Fibroblast of skin of right biceps (primary cell): ENCODE measurements around the gene SRPK2.
"Not testable (repeated sequence)": the region's sequence is repeated elsewhere in the genome, so short reads cannot be mapped to it uniquely, and the experiment has no call there.

Source experiments
- DNase-seq: peaks from one replicate; pipeline ENCODE4 v3.0.0-alpha.2; 2013

The SRPK2 gene

GRCh38 chr7:105388356-105389087, at the start of gene SRPK2:
SRPK2 (minus strand) TSS chr7:105388921.
- peak; percentile 78 for DNase-seq

GRCh38 chr7:105438254-105438653, 49.5 kb upstream of the SRPK2 start:
- DNase-seq: no peak

DNA sequence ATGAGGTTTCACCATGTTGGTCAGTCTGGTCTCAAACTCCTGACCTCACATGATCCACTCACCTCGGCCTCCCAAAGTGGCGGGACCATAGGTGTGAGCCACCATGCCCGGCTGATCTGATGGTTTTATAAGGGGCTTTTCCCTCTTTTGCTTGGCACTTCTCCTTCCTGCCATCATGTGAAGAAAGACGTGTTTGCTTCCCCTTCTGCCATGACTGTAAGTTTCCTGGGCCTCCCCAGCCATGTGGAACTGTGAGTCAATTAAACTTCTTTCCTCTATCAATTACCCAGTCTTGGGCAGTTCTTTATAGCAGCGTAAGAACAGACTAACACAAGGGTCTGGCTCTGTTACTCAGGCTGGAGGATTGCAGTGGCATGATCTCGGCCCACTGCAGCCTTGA, 48.6 kb upstream of the SRPK2 start:
- not testable (repeated sequence) for DNase-seq

GRCh38 chr7:105429746-105430612, 41.3 kb upstream of the SRPK2 start:
- peak; percentile 72 for DNase-seq

DNA sequence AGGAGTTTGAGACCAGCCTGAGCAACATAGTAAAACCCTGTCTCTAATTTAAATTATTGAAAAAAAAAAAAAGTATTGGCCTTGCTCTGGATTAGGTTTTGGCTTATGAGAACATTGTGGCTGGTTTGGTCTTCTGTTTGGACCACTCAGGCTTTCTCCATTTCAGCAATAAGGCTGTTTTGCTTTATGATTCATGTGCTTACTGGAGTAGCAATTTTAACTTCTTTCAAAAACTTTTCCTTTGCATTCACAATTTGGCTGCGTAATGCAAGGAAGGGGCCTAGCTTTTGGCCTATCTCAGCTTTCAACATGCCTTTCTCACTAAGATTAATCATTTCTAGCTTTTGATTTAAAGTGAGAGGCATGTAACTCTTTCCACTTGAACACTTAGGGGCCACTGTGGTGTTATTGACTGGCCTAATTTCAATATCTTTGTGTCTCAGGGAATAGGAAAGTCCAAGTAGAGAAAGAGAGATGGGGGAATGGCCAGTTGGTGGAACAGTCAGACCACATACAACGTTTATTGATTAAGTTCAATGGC, 38.0 kb upstream of the SRPK2 start:
- DNase-seq: no peak

GRCh38 chr7:105423987-105424386, 35.3 kb upstream of the SRPK2 start:
- no peak for DNase-seq

DNA sequence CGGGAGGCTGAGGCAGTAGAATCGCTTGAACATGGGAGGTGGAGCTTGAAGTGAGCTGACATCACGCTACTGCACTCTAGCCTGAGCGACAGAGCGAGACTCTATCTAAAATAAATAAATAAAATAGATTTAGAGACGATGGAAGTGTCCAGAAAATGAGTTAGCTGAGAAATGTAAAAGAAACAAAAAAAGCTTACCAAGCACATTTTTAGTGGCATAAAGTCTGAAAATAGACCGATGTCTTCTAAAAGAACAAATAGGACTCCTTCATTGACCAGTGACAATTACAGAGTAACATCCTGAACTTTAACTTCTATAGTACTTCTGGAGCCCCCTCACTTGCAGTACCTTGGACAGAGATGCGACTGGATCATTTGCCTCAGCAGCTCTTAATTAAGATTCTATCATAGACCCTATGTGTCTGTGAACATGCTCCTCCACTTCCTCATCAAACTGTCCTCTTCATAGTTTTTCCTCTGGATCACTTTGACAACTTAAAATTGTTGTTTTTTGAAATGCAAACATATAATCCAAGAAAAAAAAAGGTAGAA, 25.2 kb upstream of the SRPK2 start:
- DNase-seq: no peak

DNA sequence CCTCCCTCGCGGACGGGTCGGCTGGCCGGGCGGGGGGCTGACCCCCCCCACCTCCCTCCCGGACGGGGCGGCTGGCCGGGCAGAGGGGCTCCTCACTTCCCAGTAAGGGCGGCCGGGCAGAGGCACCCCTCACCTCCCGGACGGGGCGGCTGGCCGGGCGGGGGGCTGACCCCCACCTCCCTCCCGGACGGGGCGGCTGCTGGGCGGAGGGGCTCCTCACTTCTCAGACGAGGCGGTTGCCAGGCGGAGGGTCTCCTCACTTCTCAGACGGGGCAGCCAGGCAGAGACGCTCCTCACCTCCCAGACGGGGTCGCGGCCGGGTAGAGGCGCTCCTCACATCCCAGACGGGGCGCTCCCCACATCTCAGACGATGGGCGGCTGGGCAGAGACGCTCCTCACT, 22.1 kb upstream of the SRPK2 start:
- not testable (repeated sequence) for DNase-seq

GRCh38 chr7:105409775-105410174, 21.1 kb upstream of the SRPK2 start:
- DNase-seq: not testable (repeated sequence)

GRCh38 chr7:105408791-105409410, 20.2 kb upstream of the SRPK2 start:
- no peak for DNase-seq

DNA sequence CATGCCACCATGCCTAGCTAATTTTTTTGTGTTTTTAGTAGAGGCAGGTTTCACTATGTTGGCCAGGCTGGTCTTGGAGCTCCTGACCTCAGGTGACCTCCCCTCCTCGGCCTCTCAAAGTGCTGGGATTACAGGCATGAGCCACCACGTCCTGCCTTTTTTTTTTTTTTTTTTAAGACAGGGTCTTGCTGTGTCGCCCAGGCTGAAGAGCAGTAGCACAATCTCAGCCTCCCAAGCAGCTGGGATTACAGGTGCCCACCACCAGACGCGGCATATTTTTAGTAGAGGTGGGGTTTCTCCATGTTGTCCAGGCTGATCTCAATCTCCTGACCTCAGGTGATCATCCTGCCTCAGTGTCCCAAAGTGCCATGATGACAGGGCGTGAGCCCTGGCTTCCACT, 14.4 kb upstream of the SRPK2 start:
- DNase-seq: no peak

DNA sequence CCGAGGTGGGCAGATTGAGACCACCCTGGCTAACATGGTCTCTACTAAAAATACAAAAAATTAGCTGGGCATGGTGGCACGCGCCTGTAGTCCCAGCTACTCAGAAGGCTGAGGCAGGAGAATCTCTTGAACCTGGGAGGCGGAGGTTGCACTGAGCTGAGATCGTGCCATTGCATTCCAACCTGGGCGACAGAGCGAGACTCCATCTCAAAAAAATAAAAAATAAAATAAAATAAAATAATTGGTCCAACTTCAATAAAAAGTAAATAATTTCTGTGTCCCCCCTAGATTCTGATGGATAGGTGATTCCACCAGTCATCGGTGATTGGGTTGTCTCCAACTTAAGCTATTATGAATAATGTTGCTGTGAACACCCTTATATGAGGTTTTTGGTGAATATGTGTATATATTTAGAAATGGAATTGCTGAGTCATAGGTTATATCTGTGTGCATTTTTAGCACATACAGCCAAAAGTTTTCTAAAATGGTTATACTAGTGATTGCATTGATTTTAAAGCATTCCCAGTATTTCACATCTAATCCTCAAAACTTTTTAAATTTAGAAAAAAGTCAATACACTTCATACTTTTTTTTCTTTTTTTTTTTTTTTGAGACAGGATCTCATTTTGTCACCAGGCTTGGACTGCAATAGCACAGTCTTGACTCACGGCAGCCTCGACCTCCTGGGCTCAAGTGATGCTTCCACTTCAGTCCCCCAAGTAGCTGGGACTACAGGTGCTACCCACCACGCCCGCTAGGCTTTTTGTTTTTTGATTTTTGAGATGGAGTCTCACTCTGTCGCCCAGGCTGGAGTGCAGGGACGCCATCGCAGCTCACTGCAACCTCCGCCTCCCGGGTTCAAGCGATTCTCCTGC, 13.7 kb upstream of the SRPK2 start:
- peak; percentile 72 for DNase-seq

DNA sequence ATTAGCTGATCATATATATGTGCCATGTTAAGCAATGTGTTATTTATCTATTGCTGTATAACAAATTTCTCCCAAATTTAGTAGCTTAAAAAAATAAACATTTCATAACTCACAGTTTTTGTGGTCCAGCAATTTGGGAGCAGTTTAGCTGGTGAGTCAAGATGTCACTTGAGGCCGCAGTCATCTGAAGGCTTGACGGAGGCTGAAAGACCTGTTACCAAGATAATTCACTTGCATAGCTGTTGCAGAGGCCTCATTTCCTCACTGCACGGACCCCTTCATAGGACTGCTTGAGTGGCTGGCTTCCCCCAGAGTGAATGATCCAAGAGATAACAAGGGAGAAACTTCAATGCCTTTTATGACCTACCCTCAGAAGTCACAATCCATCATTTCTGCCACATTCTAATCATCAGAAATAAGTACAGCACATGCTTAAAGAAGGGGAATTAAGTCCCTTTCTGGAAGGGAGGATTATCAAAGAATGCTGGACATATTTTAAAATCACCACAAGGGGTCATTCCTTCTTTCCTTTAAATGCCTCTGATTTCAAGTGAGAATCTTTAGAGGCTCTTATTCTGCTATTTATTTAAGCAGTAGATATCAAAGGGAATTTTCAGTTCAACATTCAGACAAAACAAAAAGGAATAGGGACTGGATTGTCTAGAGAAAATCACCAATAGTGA, 10.5 kb upstream of the SRPK2 start:
- peak; percentile 36 for DNase-seq

DNA sequence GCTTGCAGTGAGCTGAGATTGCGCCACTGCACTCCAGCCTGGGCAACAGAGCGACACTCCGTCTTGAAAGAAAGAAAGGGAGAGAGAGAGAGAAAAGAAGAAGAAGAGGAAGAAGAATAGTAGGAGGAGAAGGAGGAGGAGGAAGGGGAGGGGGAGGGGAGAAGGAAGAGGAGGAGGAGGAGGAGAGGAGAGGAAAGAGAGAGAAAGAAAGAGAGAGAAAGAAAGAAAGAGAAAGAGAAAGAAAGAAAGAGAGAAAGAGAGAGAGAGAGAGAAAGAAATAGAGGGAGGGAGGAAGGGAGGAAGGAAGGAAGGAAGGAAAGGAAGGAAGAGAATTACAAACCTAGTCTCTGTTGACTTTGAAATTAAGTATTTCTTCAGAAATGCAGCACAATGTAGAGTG, 7.8 kb upstream of the SRPK2 start:
- no peak for DNase-seq

GRCh38 chr7:105391429-105391828, 2.7 kb upstream of the SRPK2 start:
- DNase-seq: no peak

- no peak for DNase-seq
These were observed 1.2 kb upstream of the SRPK2 start for GRCh38 chr7:105389889-105390288.

- peak; percentile 66 for DNase-seq
These were observed 448 bp upstream of the SRPK2 start for GRCh38 chr7:105389088-105389650.

DNA sequence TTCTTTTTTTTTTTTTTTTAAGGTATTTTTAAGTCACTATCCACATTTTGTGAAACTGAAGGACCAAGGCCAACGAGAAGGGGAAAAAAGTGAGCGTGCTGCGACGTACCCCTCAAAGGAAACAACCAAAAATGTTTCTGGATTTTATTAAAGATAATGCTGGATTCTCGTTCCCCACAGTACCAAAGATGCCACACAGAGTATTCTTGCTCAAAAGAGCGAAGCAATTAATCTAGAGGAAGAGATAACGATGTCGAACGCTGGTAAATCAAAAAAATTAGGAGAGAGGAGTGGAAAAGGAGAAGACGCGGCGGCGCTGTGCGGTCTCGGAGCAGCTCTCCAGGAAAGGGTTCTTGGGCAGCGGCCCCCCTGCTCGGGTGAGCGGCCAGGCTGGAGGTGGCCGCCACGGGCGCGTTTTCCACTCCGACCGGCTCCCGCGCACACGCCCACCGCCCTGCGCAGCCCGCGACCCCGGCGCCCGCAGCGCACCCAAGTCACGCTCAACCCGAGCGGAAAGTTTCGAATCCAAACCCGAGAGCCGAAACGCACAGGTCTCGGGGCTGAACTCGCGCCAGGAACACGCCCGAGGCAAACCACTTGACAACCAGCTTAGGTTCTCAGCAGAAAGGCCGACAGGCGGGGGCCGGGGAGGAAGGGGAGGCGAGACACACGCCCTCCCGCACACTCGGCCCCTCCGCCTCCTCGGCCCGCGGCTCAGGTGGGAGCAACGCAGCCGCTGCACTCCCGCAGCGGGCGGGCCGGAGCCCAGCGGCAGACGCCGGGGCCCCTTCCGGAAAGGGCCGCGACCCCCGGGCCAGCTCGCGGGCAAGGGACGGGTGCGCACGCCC, 989 bp downstream of the SRPK2 start:
- peak; percentile 47 for DNase-seq

DNA sequence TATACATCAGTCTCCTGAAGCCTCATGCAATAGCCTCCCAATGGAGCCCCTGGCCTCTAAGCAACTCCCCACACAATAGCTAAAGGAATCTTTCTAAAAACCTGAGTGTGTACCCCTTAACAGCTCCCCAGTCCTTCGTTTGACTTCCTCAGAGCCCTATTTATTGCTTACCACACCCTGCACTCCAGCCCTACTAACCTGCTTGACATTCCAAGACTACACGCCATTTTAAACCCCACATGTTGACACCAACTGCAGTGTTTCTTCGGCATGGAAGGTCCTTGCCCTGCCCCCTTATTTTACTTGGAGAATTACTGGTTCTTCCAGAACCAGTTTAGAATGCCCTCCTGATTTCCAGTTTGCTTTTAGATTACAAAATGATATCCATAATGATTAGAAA, 10.8 kb downstream of the SRPK2 start:
- no peak for DNase-seq

DNA sequence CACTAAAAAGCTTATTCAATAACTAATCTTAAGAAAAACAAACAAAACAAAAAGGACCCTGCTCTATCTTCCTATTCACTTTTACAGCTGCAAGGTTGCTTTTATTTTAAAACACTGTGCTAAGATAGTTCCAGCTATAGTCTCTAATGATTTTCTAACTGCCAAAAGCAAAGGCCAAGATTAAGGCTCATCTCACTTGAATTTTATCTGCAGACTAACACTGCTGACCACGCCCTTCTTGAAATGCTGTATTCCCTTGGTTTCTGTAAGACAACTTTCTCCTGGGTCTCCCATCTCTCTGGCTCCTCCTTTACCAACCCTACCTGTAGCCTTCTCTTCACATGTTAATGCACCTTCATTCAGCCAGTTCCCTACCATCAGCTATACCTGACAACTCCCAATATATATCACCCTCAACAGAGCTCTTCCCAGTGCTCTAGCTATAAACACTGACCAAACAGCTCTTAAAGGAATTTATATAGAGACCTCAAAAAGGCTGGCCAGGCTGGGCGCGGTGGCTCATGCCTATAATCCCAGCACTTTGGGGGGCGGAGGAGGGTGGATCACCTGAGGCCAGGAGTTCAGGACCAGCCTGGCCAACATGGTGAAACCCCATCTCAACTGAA, 11.7 kb downstream of the SRPK2 start:
- no peak for DNase-seq
